GM19351 (cell line): ENCODE measurements around the gene AP3B1.

Experiments used
- ATAC-seq: cut with Tn5 transposase; IDR thresholded peaks from one replicate; pipeline ENCODE4 v1.9.1; 2021; ENCODE audit warnings: mild to moderate bottlenecking, moderate library complexity; ENCODE audit not compliant: unreplicated experiment

Gene AP3B1

DNA sequence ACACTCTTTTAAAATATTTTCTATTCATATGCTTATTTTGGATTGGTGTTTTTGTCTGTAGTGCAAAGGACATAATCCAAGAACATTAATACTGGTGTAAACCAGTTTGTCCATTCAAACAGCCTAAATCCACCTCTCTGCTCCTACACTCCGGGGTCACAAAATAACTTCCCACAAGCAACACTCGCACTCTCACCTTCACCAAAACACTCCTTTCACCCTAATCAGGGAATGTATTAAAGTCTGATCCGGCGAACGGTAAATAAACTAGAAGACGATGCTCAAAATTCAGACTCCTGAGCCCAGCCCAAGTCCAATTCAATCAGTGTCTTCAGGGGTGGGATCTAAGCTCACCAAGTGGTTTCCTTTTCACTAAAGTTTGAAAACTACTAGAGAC lies 649 bp downstream of the AP3B1 start:
- ATAC-seq = no peak

DNA sequence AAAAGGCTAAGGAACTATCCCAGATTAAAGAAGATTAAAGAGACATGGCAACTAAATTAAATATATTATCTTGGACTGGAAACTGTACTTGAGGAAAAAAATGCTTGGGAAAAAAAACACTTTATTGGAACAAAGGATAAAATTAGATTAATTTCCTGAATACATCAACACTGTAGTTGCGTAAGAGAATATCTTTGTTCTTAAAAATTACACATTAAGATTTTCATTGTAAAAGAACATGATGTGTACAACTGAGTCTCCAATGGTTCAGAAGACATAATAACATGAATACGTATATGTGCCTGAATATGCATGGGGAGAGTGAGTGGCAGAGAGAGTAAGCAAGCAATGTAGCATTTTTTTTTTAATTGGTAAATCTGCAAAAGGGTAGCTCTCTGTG lies 2.8 kb downstream of the AP3B1 start:
- no peak for ATAC-seq

DNA sequence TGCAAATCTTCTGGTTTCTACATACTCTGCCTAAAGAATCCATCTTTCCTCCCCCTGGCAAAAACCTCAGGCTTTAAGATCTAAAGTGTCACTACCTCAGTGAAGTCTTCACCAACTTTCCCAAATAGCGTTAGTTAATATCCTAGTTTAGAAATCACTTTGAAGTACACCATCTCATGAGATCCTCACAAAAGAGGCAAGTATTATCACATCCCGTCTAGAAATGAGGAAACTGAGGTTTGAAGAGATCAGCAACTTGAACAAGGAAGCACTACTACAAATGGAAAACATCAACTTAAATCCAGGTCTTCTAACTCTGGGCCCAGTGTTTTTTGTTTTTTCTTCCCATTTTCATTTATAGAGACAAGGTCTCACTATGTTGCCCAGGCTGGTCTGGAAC lies 4.6 kb downstream of the AP3B1 start:
- no peak for ATAC-seq

GRCh38 chr5:78288246-78288645 lies 6.3 kb downstream of the AP3B1 start:
- ATAC-seq = no peak

- no peak for ATAC-seq
Observed at GRCh38 chr5:78287833-78288232, 6.7 kb downstream of the AP3B1 start.

GRCh38 chr5:78287169-78287568 lies 7.3 kb downstream of the AP3B1 start:
- ATAC-seq = no peak

GRCh38 chr5:78286290-78286689 lies 8.2 kb downstream of the AP3B1 start:
- ATAC-seq = no peak

DNA sequence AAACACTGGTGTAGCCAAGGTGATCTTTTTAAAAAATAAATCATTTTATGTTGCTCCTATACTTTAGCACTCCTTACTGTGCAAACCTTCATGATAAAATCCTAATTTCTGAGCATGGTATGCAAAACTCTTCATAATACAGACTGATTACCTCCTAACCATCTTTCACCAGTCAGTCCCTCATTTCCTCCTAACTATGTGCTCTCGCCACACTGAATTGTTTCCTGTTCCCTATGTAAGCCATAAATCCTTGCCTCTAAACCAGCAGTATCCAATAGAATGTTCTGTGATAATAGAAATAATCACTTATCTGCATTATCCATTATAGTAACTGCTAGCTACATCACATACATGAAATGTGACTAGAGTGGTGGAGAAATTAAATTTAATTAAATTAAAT lies 10.7 kb downstream of the AP3B1 start:
- no peak for ATAC-seq

- ATAC-seq = no peak
Observed at GRCh38 chr5:78283105-78283504, 11.4 kb downstream of the AP3B1 start.

GRCh38 chr5:78280261-78280660 lies 14.2 kb downstream of the AP3B1 start:
- ATAC-seq = no peak

- no peak for ATAC-seq
Observed at GRCh38 chr5:78279194-78279593, 15.3 kb downstream of the AP3B1 start.

DNA sequence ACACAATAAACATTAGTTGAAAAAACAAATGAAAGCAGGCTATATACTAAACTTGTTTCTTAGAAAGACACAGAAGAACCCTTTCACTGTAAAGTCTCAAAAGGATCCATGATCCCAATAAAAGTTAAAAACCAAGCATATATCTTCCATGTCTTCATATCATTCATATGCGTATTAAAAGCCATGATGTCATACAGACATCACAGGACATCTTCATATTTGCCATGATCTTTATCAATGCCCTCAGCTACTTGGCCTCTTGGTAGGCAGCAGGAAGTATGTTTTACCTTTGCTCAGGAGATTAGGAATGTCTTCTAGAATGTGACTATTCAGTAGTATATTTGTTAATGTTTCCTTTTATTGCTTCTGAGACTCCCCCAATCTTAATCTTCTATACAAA lies 16.8 kb downstream of the AP3B1 start:
- no peak for ATAC-seq

DNA sequence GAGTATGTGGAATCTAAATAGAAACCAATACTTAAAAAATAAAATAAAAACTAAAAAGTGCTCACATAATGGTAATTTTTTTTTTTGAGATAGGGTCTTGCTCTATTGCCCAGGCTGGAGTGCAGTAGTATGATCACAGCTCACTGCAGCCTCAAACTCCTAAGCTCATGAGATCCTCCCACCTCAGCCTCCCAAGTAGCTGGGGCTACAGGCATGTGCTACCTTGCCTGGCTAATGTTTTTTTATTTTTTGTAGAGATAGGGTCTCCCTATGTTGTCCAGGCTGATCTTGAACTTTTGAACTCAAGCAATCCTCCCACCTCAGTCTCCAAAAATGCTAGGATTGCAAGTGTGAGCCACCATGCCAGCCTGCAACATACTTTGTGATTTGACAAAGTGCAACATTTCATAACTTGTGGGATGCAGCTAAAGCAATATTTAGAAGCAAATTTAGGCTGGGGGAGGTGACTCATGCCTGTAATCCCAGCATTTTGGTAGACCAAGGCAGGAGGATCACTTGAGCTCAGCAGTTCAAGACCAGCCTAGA lies 18.4 kb downstream of the AP3B1 start:
- no peak for ATAC-seq

GRCh38 chr5:78274540-78275197 lies 19.8 kb downstream of the AP3B1 start:
- ATAC-seq = no peak

DNA sequence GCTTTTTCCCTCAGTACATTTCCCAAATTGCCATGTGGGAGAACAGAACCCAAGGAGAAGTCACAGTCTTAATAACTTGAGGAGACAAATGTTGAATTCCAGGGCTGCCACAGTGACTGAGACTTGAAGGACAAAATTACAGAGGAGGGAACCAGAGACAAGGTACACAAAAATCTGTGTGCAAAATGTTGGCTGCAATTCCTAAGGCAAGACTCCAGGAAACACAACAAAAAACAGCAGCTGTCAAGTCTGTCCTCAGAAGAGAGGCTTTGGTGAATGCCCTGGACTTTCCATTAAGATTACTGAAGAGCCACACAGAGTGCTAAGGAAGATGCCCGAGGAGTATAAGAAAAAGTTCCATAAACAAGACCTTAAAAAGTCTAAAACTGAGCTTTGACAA lies 21.1 kb downstream of the AP3B1 start:
- no peak for ATAC-seq

DNA sequence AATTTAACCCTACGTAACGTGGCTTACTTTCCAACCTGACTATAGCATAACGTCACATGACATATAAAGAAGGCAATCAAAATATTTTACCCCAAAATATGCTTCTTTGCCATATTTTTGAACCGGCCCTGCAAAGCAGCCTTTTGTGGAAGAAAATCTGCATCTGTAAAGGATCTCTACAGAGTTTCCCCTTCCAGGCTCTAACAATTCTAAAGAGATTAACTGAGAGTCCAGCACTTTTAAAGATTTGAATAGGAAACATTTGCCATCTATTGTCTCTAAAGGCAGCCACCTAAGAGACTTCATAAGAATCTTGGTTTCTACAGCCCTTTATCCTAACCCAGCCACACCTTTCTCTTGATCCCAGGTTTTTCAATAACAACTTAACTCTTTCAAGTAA lies 22.7 kb downstream of the AP3B1 start:
- no peak for ATAC-seq

DNA sequence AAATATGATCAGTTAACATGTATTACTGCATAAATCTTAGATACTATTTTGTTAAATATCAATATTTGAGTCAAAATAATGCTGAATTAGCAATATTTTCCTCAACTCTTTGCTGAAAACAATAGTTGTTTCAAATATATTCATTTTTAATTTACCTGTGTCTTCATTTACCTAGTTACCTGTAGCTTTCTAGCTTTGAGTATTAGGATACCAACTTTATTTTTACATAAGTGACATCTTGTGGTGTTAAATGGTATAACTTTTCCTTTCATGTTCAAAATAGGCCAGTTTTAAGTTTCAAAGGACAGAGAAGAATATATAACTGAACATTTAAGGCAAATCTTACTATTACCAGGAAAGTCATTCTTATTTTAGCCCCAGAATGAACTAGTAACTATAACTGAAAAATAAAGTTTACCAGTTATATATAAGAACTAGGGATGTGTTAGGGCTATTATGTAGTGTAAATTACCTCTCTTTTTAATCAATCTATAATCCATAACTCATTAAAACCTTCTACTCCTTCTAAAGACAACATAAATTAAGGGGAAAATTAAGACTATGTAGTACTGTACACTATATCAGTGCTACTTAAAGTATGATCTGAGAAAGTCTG lies 25.3 kb downstream of the AP3B1 start:
- no peak for ATAC-seq

DNA sequence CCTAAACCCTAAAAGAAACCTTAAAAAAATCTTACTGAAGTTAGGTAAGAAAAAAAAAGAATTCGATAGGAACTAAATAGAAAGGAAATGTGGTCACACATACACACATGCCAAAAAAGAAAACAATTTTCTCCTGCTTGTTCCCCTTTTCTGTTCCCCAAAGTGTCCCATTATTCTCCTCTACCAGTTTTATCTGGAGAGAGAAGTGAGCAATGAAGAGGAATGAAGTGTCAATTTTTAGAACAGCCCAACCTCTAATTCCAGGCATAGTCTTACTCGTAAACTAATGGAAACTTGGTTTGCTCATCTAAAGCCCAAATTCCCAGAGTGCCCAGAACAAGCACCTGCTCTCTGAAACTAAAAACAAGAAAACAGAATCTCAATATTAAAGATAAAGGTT lies 26.1 kb downstream of the AP3B1 start:
- no peak for ATAC-seq

DNA sequence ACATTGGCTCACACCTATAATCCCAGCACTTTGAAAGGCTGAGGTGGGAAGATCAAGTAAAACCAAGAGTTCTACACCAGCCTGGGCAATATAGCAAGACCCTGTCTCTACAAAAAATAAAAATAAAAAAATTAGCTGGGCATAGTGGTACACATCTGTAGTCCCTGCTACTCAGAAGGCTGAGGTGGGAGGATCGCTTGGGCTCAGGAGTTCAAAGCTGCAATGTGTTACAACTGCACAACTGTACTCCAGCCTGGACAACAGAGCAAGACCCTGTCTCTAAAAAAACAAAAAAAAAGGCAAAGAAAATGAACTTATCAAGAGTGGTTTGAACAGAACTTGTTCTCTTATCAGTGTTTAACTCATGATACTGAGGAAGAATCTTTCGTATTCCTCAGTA lies 29.3 kb downstream of the AP3B1 start:
- ATAC-seq = no peak

DNA sequence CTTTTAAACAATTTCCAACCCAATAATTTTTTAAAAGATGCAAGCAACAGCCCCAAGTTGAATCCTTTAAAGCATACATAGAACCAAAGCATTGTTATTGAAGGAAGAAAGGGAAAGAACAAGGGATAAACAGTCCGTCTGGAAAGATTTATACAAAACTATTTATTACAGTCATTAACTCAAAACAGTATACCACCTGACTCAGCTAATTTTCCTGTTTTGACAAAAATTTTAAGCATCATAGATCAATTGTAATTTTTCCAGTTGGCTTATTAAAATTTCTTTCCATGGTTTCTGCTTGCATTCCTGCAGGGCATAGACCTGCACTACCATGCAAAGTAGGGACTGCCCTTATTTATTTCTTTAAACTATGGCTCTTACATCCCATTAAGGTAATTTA lies 29.9 kb downstream of the AP3B1 start:
- no peak for ATAC-seq

DNA sequence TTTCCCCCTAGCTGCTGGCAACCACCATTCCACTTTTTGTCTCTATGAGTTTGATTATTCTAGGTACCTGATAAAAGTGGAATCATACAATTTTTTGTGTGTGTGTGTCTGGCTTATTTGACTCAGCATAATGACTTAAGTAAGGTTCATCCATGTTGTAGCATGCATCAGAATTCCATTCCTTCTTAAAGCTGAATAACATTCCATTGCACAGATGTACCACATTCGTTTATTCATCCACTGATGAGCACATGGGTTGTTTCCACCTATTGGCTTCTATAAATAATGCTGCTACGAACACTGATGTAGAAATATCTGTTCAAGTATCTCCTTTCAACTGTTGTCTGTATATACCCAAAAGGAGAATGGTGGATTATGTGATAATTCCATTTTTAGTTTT lies 33.7 kb downstream of the AP3B1 start:
- no peak for ATAC-seq

GRCh38 chr5:78253201-78253600 lies 41.3 kb downstream of the AP3B1 start:
- no peak for ATAC-seq

- ATAC-seq = no peak
Observed at GRCh38 chr5:78252715-78253114, 41.8 kb downstream of the AP3B1 start.
